IPS DF 4.7 (cell line): Measurements from ENCODE around the gene CARMIL1.
A peak's percentile ranks its signal among the peaks of the same experiment; 100 is the strongest.

Experiments
- DNase-seq: peaks from one replicate; pipeline ENCODE4 v3.0.0-alpha.2; 2013; ENCODE audit warnings: low spot score; ENCODE audit errors: extremely low read depth

Gene CARMIL1

GRCh38 chr6:25469797-25470388 is 190.7 kb downstream of the CARMIL1 start:
- DNase-seq: no peak

GRCh38 chr6:25472306-25472705 is 193.1 kb downstream of the CARMIL1 start:
- no peak for DNase-seq

GRCh38 chr6:25472906-25473305 is 193.7 kb downstream of the CARMIL1 start:
- no peak for DNase-seq

- no peak for DNase-seq
Observed at GRCh38 chr6:25473447-25473846, 194.3 kb downstream of the CARMIL1 start.

- no peak for DNase-seq
Observed at GRCh38 chr6:25476126-25476525, 197.0 kb downstream of the CARMIL1 start.

GRCh38 chr6:25477006-25477590 is 197.9 kb downstream of the CARMIL1 start:
- no peak for DNase-seq

- no peak for DNase-seq
Observed at GRCh38 chr6:25478973-25479372, 199.8 kb downstream of the CARMIL1 start.

- no peak for DNase-seq
Observed at GRCh38 chr6:25481267-25481666, 202.1 kb downstream of the CARMIL1 start.

GRCh38 chr6:25482996-25483395 is 203.8 kb downstream of the CARMIL1 start:
- DNase-seq: no peak

GRCh38 chr6:25483943-25484342 is 204.8 kb downstream of the CARMIL1 start:
- no peak for DNase-seq

GRCh38 chr6:25484900-25485299 is 205.7 kb downstream of the CARMIL1 start:
- no peak for DNase-seq

GRCh38 chr6:25485821-25486534 is 206.8 kb downstream of the CARMIL1 start:
- no peak for DNase-seq

- no peak for DNase-seq
Observed at GRCh38 chr6:25486550-25486949, 207.4 kb downstream of the CARMIL1 start.

GRCh38 chr6:25487012-25487411 is 207.8 kb downstream of the CARMIL1 start:
- no peak for DNase-seq

GRCh38 chr6:25488156-25488555 is 209.0 kb downstream of the CARMIL1 start:
- no peak for DNase-seq

- no peak for DNase-seq
Observed at GRCh38 chr6:25489399-25489798, 210.2 kb downstream of the CARMIL1 start.

GRCh38 chr6:25490018-25490801 is 211.0 kb downstream of the CARMIL1 start:
- DNase-seq: peak; percentile 51

GRCh38 chr6:25492951-25493350 is 213.8 kb downstream of the CARMIL1 start:
- no peak for DNase-seq

GRCh38 chr6:25494469-25494868 is 215.3 kb downstream of the CARMIL1 start:
- no peak for DNase-seq

GRCh38 chr6:25497383-25498040 is 218.3 kb downstream of the CARMIL1 start:
- no peak for DNase-seq

GRCh38 chr6:25498505-25498904 is 219.3 kb downstream of the CARMIL1 start:
- DNase-seq: no peak
